NCI-H1092 (cell line): ENCODE measurements around the gene RCE1.
"Not testable (repeated sequence)": the region's sequence is repeated elsewhere in the genome, so short reads cannot be mapped to it uniquely, and the experiment has no call there.

Source experiments
- DNase-seq: peaks from one replicate; lab custom pipeline; 2025; lab: John Stamatoyannopoulos, UW

Gene RCE1

GRCh38 chr11:66842896-66843775 is at the start of gene RCE1:
RCE1 (plus strand) TSS chr11:66843441; CDS start chr11:66843456, 15 bp downstream.
- DNase-seq, result peak; percentile 84

GRCh38 chr11:66799815-66800214 is 43.4 kb upstream of the RCE1 start:
- DNase-seq, result not testable (repeated sequence)

GRCh38 chr11:66800720-66801428 is 42.4 kb upstream of the RCE1 start:
- DNase-seq, result no peak

GRCh38 chr11:66809592-66809991 is 33.6 kb upstream of the RCE1 start:
- no peak for DNase-seq

- no peak for DNase-seq
Observed at GRCh38 chr11:66810576-66811185, 32.6 kb upstream of the RCE1 start.

GRCh38 chr11:66814678-66815077 is 28.6 kb upstream of the RCE1 start:
- no peak for DNase-seq

GRCh38 chr11:66815646-66816045 is 27.6 kb upstream of the RCE1 start:
- no peak for DNase-seq

- no peak for DNase-seq
Observed at GRCh38 chr11:66818231-66818955, 24.8 kb upstream of the RCE1 start.

- no peak for DNase-seq
Observed at GRCh38 chr11:66820381-66820780, 22.9 kb upstream of the RCE1 start.

GRCh38 chr11:66820901-66821300 is 22.3 kb upstream of the RCE1 start:
- no peak for DNase-seq

- DNase-seq, result no peak
Observed at GRCh38 chr11:66823700-66824099, 19.5 kb upstream of the RCE1 start.

- not testable (repeated sequence) for DNase-seq
Observed at GRCh38 chr11:66824573-66824972, 18.7 kb upstream of the RCE1 start.

- no peak for DNase-seq
Observed at GRCh38 chr11:66834539-66834845, 8.7 kb upstream of the RCE1 start.

- no peak for DNase-seq
Observed at GRCh38 chr11:66834943-66835342, 8.3 kb upstream of the RCE1 start.

GRCh38 chr11:66835768-66836405 is 7.4 kb upstream of the RCE1 start:
- DNase-seq, result no peak

GRCh38 chr11:66840317-66841091 is 2.7 kb upstream of the RCE1 start:
- DNase-seq, result no peak

- DNase-seq, result no peak
Observed at GRCh38 chr11:66841861-66842260, 1.4 kb upstream of the RCE1 start.

GRCh38 chr11:66842501-66842895 is 743 bp upstream of the RCE1 start:
- no peak for DNase-seq

GRCh38 chr11:66843776-66844495 is 695 bp downstream of the RCE1 start:
- no peak for DNase-seq

- DNase-seq, result no peak
Observed at GRCh38 chr11:66844496-66845142, 1.4 kb downstream of the RCE1 start.
